ENCODE measurements around the gene GPR6. TPM values are rescaled to one million over a fixed set of nuclear protein-coding genes. Genes with fewer than 3 reads are reported as not detected.

Gene GPR6, protein sequence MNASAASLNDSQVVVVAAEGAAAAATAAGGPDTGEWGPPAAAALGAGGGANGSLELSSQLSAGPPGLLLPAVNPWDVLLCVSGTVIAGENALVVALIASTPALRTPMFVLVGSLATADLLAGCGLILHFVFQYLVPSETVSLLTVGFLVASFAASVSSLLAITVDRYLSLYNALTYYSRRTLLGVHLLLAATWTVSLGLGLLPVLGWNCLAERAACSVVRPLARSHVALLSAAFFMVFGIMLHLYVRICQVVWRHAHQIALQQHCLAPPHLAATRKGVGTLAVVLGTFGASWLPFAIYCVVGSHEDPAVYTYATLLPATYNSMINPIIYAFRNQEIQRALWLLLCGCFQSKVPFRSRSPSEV
- total RNA-seq = not detected in 2 replicates

DNA sequence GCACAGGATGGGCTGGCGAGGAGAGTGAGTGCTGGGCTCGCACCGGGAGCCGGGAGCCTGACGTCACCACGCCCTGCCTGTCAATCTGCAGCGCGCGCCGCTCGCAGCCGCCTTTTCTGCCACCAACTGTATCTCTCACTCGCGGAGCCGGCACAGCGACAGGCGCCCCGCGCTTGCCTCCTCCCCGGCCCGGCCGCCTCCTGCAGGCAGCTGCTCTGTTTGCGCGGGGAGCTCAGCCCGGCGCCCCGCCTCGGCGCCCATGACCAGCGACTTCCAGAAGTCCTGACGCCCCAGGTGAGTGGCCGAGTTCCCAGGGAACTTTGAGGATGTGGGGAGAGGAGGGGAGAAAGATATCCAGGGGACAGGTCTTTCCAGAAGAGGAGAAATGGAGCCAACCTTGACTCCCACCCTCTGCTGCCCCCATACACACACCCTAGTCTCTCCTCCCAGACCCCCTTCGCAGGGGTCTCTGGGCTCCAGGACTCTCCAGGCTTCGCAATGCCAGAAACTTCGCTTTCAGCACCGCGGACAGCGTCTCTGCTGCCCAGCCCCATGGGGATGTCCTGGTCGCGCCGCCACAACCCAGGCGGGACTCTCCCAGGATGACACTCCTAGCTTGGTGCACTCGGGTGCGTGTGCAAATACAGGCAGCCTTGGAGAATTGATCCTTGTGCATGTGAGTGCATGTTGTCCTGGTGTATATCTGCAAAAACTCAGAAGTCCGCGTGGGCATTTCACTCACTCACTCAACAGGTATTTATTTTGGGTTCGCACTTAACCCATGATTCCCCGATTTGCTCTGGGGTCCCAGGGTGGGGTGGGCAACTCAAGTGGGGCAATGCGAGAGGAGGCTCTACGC, at the start of gene GPR6:
Gene GPR6 (plus strand): TSS at position 138 of the 859 bp plus-strand sequence. CDS start 802 bp downstream, outside the sequence.

Other genes with a start within 250 kb of the GPR6 start
- 5.6 and 7.0 TPM in 2 replicates for gene WASF1, start 201.4 kb downstream of the GPR6 start, total RNA-seq
- gene CDC40, start 202.1 kb downstream of the GPR6 start, total RNA-seq = 14.3 and 16.9 TPM in 2 replicates